ENCODE measurements around the gene FILIP1L. TPM values are rescaled to one million over a fixed set of nuclear protein-coding genes. Genes with fewer than 3 reads are reported as not detected.

Gene FILIP1L
- total and polyA plus RNA-seq, 2 of the 13 experiments (the other 11 are each of a cell fraction or from before 2014, with no cell fraction given), result 8.1 to 187 TPM

DNA sequence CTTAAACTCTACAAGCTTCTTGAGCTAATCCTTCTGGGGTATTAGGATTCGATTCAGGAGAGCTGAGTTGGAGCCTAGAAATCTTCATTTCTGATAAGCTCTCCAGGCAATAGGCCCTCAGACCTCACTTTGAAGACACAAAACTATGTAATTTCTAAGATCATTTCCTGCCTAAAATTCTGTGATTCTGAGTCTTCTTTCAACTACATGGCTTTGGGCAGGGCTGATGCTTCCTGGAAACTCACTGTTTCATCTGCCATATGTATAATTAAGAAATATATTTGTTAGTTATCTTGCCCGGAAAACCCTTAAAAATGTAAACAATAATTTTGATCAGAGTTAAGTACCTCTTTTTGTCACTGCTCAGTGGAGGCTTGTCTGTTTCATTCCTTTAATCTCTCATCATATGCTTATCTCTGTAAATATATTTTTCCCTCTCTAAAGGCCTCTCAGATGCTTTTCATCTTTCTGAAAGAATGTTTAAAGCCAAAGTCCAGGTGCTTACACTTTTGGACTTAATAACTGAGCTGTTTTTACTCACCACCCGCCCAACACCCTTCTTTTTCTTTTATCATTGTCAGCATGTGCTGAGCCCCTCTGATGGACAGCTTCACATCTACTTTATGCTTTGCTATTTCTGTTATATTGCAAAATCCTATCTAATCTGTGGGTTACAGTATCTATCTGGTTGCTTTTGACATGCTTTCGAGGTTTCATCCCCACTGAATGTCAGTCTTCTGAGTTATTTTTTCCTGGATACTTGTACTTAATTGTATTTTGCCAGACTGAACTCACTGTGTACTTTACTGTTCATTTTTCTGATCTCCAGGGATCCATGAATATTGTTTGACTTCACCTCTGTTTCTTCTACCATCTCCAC lies 38.2 kb downstream of the FILIP1L start (continued):
- TF ChIP-seq, protein P1, sequence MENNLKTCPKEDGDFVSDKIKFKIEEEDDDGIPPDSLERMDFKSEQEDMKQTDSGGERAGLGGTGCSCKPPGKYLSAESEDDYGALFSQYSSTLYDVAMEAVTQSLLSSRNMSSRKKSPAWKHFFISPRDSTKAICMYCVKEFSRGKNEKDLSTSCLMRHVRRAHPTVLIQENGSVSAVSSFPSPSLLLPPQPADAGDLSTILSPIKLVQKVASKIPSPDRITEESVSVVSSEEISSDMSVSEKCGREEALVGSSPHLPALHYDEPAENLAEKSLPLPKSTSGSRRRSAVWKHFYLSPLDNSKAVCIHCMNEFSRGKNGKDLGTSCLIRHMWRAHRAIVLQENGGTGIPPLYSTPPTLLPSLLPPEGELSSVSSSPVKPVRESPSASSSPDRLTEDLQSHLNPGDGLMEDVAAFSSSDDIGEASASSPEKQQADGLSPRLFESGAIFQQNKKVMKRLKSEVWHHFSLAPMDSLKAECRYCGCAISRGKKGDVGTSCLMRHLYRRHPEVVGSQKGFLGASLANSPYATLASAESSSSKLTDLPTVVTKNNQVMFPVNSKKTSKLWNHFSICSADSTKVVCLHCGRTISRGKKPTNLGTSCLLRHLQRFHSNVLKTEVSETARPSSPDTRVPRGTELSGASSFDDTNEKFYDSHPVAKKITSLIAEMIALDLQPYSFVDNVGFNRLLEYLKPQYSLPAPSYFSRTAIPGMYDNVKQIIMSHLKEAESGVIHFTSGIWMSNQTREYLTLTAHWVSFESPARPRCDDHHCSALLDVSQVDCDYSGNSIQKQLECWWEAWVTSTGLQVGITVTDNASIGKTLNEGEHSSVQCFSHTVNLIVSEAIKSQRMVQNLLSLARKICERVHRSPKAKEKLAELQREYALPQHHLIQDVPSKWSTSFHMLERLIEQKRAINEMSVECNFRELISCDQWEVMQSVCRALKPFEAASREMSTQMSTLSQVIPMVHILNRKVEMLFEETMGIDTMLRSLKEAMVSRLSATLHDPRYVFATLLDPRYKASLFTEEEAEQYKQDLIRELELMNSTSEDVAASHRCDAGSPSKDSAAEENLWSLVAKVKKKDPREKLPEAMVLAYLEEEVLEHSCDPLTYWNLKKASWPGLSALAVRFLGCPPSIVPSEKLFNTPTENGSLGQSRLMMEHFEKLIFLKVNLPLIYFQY (CRISPR knock-in tag; IDR thresholded peaks at IDR 0.05; ENCODE audit: borderline replicate concordance), result no peak; the same call in 1 of the 2 replicates
- TF ChIP-seq ZNF746 (CRISPR knock-in tag; IDR thresholded peaks at IDR 0.05), result no peak
- TF ChIP-seq ZNF329 (CRISPR knock-in tag; IDR thresholded peaks at IDR 0.05; ENCODE audit: low read depth), result no peak
- no peak; the same call in 1 of the 2 replicates for TF ChIP-seq GFI1 (CRISPR knock-in tag; IDR thresholded peaks at IDR 0.05; ENCODE audit: borderline replicate concordance)
- TF ChIP-seq, protein P2, sequence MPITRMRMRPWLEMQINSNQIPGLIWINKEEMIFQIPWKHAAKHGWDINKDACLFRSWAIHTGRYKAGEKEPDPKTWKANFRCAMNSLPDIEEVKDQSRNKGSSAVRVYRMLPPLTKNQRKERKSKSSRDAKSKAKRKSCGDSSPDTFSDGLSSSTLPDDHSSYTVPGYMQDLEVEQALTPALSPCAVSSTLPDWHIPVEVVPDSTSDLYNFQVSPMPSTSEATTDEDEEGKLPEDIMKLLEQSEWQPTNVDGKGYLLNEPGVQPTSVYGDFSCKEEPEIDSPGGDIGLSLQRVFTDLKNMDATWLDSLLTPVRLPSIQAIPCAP (CRISPR knock-in tag; IDR thresholded peaks at IDR 0.05; ENCODE audit: low read depth), result no peak
- TF ChIP-seq, protein P3, sequence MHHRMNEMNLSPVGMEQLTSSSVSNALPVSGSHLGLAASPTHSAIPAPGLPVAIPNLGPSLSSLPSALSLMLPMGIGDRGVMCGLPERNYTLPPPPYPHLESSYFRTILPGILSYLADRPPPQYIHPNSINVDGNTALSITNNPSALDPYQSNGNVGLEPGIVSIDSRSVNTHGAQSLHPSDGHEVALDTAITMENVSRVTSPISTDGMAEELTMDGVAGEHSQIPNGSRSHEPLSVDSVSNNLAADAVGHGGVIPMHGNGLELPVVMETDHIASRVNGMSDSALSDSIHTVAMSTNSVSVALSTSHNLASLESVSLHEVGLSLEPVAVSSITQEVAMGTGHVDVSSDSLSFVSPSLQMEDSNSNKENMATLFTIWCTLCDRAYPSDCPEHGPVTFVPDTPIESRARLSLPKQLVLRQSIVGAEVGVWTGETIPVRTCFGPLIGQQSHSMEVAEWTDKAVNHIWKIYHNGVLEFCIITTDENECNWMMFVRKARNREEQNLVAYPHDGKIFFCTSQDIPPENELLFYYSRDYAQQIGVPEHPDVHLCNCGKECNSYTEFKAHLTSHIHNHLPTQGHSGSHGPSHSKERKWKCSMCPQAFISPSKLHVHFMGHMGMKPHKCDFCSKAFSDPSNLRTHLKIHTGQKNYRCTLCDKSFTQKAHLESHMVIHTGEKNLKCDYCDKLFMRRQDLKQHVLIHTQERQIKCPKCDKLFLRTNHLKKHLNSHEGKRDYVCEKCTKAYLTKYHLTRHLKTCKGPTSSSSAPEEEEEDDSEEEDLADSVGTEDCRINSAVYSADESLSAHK (CRISPR knock-in tag; IDR thresholded peaks at IDR 0.05; ENCODE audit: borderline replicate concordance), result no peak
- TF ChIP-seq CAMTA2 (CRISPR knock-in tag; IDR thresholded peaks at IDR 0.05; ENCODE audit: borderline replicate concordance), result no peak
- no peak for TF ChIP-seq ZNF782 (CRISPR knock-in tag; IDR thresholded peaks at IDR 0.05; ENCODE audit: borderline replicate concordance)
- 0 out of 2 replicates have a peak, but pooled peaks have one; percentile 53 for TF ChIP-seq TOE1 (CRISPR knock-in tag; IDR thresholded peaks at IDR 0.05)
- no peak; the same call in 1 of the 2 replicates for TF ChIP-seq ARNTL (CRISPR knock-in tag; IDR thresholded peaks at IDR 0.05)
- no peak for TF ChIP-seq SP140L (CRISPR knock-in tag; IDR thresholded peaks at IDR 0.05; ENCODE audit: borderline replicate concordance)
- TF ChIP-seq ZNF33A (CRISPR knock-in tag; IDR thresholded peaks at IDR 0.05; ENCODE audit: borderline replicate concordance), result no peak
- TF ChIP-seq, protein P4, sequence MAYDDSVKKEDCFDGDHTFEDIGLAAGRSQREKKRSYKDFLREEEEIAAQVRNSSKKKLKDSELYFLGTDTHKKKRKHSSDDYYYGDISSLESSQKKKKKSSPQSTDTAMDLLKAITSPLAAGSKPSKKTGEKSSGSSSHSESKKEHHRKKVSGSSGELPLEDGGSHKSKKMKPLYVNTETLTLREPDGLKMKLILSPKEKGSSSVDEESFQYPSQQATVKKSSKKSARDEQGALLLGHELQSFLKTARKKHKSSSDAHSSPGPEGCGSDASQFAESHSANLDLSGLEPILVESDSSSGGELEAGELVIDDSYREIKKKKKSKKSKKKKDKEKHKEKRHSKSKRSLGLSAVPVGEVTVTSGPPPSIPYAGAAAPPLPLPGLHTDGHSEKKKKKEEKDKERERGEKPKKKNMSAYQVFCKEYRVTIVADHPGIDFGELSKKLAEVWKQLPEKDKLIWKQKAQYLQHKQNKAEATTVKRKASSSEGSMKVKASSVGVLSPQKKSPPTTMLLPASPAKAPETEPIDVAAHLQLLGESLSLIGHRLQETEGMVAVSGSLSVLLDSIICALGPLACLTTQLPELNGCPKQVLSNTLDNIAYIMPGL (CRISPR knock-in tag; IDR thresholded peaks at IDR 0.05; ENCODE audit: borderline replicate concordance in 1 of 2, low read depth in 1 of 2), result 0 out of 4 replicates have a peak, but pooled peaks of 1 of the 2 experiments have one; percentile 9
- no peak for TF ChIP-seq HDAC6 (IDR thresholded peaks at IDR 0.05; ENCODE audit: low read depth, low read length)

All from HepG2 (cell line).